ENCODE measurements around the gene OR6K3.

The OR6K3 gene

GRCh38 chr1:158675563-158676323, 44.8 kb downstream of the OR6K3 start:
- H3K27me3 ChIP-seq, result no peaks in the 10 kb centered on the region
- intact Hi-C loops (cut with DNase I; ENCODE audit: low total_unique reads), result no loop called here
- H3K36me3 ChIP-seq, result no peaks in the 10 kb centered on the region
- no peak for DNase-seq
- H3K9me3 ChIP-seq, result no peaks in the 10 kb centered on the region
- H3K4me3 ChIP-seq, result no peak overlapping the region
- H3K27ac ChIP-seq, result no peak overlapping the region
- TF ChIP-seq CTCF (IDR thresholded peaks at IDR 0.05), result no peak
- no peaks in the 10 kb centered on the region for H3K4me1 ChIP-seq

- intact Hi-C loops (cut with DNase I; ENCODE audit: low total_unique reads), result no loop called here
- Histone ChIP-seq H3K4me3 (no peak overlapping the region), H3K36me3 (no peaks in the 10 kb centered on the region), H3K9me3 (no peaks in the 10 kb centered on the region), H3K27me3 (no peaks in the 10 kb centered on the region), H3K27ac (no peak overlapping the region), H3K4me1 (no peaks in the 10 kb centered on the region)
- no peak for TF ChIP-seq CTCF (IDR thresholded peaks at IDR 0.05)
- no peak for DNase-seq
Observed at GRCh38 chr1:158674302-158674701, 46.2 kb downstream of the OR6K3 start.
